NCI-H128 (cell line): ENCODE data around the gene KLHDC2.
"Not testable (repeated sequence)": the region's sequence is repeated elsewhere in the genome, so short reads cannot be mapped to it uniquely, and the experiment has no call there.

ENCODE experiments used
- DNase-seq: peaks from one replicate; lab custom pipeline; 2025; ENCODE audit not compliant: unreplicated experiment; lab: John Stamatoyannopoulos, UW

The KLHDC2 gene

GRCh38 chr14:49774106-49774505 is 6.2 kb downstream of the KLHDC2 start:
- DNase-seq: no peak

GRCh38 chr14:49778421-49778820 is 10.5 kb downstream of the KLHDC2 start:
- no peak for DNase-seq

GRCh38 chr14:49781040-49781439 is 13.1 kb downstream of the KLHDC2 start:
- DNase-seq: not testable (repeated sequence)

DNA sequence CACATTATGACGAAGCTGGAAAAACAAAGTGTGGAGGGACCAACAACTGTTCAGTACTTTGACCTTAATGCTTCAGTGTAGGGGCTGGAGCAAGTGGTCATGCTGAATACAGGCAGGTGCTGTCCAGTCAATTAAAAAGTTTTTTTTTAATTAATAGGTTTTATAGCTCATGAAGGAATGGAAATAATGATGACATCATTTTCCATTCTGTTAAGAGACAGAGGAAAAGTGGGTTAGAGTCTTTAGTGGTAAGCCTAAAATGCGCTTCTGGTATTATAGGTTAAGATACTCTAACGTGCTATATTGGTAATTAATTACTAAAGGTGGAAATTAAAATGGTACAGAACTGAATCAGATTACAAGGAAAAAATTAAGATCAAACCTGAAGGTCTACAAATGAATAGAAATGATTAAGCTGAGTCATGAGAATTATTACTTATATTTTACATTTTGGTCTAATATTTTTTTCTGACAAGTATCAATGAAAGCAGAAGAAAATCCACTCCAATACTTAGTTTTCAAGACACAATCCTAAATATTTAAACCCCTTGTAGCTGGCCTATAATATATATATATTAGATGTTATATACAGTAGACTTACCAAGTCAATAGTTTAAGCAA is 15.6 kb downstream of the KLHDC2 start:
- DNase-seq: no peak

DNA sequence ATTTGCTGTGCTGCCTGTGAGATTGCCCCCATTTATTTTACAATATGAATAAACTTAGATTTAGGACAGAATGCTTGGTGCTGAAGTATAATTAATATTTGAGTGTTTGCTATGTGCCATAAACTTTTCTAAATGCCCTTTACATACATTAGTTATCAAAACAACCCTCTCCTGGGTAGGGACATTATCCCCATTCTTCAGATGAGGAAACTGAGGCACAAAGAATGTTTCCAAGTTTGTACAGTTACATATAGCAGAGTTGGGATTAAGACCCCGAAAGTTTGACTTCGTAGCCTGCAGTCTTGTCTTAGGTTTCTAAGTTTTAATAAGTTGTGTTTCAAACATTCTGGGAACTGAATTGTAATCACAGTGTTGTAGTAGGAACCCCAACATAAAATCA is 18.4 kb downstream of the KLHDC2 start:
- no peak for DNase-seq

DNA sequence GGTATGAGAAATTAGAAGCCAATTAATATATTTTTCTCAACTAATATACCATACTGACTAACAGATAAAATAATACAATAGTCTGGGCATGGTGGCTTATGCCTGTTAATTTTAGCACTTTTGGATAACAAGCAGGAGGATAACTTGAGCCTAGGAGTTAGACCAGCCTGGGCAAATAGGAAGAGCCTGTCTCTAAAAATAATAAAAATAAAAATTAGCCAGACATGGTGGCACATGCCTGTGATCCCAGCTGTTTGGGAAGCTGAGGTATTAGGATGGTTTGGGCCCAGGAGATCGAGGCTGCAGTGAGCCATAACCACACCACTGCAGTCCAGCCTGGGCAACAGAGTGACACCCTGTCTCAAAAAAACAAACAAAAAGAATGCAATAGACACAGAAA is 24.7 kb downstream of the KLHDC2 start:
- no peak for DNase-seq

DNA sequence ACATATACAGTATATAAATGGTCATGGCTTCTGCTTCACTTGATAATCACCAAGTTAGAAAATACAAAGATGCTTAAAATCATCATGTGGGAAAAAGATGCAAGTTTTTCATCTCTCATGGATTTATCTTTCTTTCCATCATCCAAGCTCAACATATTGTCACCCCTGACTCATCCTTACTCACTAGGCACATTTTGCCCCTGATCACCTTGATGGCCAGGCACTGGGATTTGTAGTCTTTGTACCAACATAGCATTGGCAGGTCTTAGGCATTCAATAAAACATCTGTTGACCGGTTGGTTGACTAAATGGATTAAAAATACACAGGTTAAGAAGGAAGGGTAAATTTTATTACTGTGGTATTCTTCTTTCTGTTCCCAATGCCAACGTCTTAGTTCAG is 28.1 kb downstream of the KLHDC2 start:
- no peak for DNase-seq

GRCh38 chr14:49808780-49809179 is 40.8 kb downstream of the KLHDC2 start:
- no peak for DNase-seq

- not testable (repeated sequence) for DNase-seq
These were observed 48.2 kb downstream of the KLHDC2 start for GRCh38 chr14:49816118-49816517.

DNA sequence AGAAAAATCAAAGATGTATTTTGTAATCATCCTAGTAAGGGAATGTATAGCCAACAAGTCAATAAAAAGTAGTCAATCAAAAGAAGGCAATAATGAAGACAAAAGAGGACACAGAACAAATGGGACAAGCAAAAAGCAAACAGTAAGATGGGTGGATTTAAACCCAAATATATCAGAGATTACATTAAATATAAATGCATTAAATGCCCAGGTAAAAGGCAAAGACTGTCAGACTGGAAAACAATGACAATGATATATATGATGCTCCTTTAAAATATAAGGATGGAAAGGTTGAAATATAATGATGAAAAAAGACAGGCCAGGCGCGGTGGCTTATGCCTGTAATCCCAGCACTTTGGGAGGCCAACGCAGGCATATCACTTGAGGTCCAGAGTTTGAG is 48.9 kb downstream of the KLHDC2 start:
- DNase-seq: no peak

- DNase-seq: no peak
These were observed 52.2 kb downstream of the KLHDC2 start for GRCh38 chr14:49820176-49820575.

DNA sequence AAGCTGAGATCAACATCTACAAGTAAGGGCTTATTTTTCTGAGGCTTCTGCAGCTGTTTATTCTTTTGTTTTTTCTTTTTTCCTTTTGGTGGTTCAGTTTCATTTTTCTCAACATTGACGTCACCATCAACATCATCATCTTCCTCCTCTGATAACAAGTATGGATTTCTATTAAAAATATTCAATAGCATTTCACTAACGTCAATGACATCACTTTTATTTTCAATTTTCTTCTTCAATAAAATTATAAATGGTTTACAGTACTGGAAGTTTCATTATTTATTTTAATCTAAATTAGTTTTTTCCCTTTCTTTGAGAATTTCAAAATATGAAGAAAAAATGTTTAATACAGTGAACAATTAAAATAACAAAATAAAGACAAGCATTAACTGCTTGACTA is 60.7 kb downstream of the KLHDC2 start:
- DNase-seq: no peak
